Esophagus (tissue), 2 donors: ENCODE results near the gene RER1. TPM values are rescaled to one million over a fixed set of nuclear protein-coding genes. Genes with fewer than 3 reads are reported as not detected.
A peak's percentile ranks its signal among the peaks of the same experiment; 100 is the strongest.

Experiments used
- H3K27ac ChIP-seq, 2 donors: one replicate each; pipeline ENCODE4 v1.5.1; 2013; ENCODE audit warnings: low read depth in 2 of 2, mild to moderate bottlenecking in 2 of 2, inconsistent platforms in 1 of 2, low read length in 1 of 2, moderate library complexity in 1 of 2
- H3K27me3 ChIP-seq, 2 donors: one replicate each; pipeline ENCODE4 v1.6.1; 2013; ENCODE audit warnings: low read length in 2 of 2, control low read depth in 1 of 2, mild to moderate bottlenecking in 1 of 2; ENCODE audit not compliant: insufficient read depth in 2 of 2, control insufficient read depth in 1 of 2
- H3K36me3 ChIP-seq, 2 donors: one replicate each; pipeline ENCODE4 v1.6.1; 2013; ENCODE audit warnings: low read length in 1 of 2; ENCODE audit not compliant: control insufficient read depth in 2 of 2, insufficient read depth in 2 of 2
- H3K4me1 ChIP-seq, 2 donors: one replicate each; pipeline ENCODE4 v1.6.1; 2013; ENCODE audit warnings: low read length in 1 of 2; ENCODE audit not compliant: control insufficient read depth in 2 of 2, insufficient read depth in 2 of 2
- H3K4me3 ChIP-seq, 2 donors: one replicate each; pipeline ENCODE4 v1.5.1; 2013; ENCODE audit warnings: low read length in 2 of 2, mild to moderate bottlenecking in 2 of 2, low read depth in 1 of 2, moderate library complexity in 1 of 2
- H3K9me3 ChIP-seq, 2 donors: one replicate each; pipeline ENCODE4 v1.6.1; 2013; ENCODE audit warnings: mild to moderate bottlenecking in 2 of 2, low read depth in 1 of 2, low read length in 1 of 2, moderate library complexity in 1 of 2; ENCODE audit not compliant: control insufficient read depth in 2 of 2, insufficient read depth in 1 of 2
- WGBS, 2 donors: extraction: QIAGEN DNeasy Blood & Tissue Kit; methylation state at CpG; one replicate each; pipeline ENCODE4 v1.1.7; 2013; 5-methylcytosine and 5-hydroxymethylcytosine counted together
- polyA plus RNA-seq, 2 donors: library from polyadenylated mRNA; stranded (reverse); fragments of 200-250 nt; gene quantifications; one replicate each; pipeline ENCODE4 v1.2.3, GENCODE V29; 2013
- donor health status: healthy with polysubstance abuse.
- donor health status: Bipolar disorder and iron deficiency.

Gene RER1
- polyA plus RNA-seq, 2 donors, result 85.8 to 116 TPM

DNA sequence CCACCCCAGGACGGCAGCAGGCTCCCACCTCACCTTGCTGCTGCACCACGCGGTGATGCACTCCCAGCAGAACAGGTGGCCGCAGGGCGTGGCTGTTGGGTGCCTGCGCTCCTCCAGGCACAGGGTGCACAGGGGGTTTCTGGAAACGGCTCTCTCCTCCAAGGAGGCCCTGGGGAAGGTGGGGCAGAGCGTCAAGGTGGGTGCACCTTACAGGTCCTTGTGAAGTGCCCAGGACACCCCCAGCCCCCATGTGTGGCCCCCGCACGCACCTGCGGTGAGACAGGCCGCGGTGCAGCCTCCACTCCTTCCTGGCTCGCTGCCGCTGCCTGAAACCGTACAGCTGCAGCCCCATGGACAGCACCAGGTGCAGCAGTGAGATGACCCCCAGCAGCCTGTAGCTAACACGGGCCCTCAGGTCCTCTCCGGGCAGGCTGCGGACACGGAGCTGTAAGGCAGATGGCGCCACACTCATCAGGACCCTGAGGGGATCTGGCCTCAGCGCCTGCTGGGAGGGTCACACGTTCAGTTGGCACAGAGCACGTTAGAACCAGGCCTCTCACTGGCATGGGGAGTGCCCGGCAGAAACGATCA lies 14.9 kb downstream of the RER1 start:
- no peak overlapping the region for H3K27ac ChIP-seq
- peaks cover 17 to 64% of the 10 kb centered on the region in 2 donors for H3K36me3 ChIP-seq
- 75 to 80% methylated on average over 26 of the region's 26 CpGs for WGBS, 2 donors
- H3K9me3 ChIP-seq, result no peaks in the 10 kb centered on the region
- no peak overlapping the region for H3K4me3 ChIP-seq
- no peaks in the 10 kb centered on the region for H3K4me1 ChIP-seq
- no peaks in the 10 kb centered on the region for H3K27me3 ChIP-seq

DNA sequence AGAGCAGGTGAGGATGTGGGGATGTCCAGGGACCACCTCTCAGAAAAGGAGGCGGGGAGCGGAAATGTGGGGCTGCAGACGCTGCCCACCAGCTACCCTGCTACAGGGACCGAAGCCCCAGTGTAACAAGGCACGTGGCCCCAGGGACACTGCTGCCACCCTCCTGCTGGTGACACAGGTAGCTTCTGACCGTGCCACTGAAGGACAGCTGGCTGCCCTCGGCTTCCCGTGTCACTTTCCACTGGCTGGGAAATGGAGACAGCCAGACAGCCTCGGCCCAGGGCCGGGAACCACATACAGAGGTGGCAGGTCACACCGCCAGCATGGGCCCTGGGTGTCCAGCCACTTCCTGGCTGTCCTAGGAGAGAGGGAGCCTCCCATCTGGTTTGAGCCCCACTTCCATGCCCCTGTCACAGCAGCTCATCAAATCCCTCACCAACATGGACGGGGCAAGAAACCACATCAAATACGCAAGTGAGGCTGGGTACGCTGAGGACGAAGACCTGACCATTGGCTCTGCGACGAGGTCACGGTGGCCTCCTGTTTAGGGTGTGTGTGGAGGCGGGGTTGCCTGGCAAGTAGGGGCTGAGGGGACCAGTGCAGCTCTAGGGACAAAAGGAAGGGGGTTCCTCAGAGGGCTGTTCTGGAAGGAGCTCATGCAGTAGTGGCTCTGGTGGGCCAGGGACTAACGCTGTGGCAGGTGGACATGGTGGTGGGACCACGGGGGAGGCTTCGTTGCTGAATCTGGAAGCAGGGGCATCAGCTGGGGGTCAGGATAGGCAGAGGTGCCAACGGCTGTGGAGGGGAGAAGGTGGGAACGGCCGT lies 15.7 kb downstream of the RER1 start:
- H3K27me3 ChIP-seq, result no peaks in the 10 kb centered on the region

DNA sequence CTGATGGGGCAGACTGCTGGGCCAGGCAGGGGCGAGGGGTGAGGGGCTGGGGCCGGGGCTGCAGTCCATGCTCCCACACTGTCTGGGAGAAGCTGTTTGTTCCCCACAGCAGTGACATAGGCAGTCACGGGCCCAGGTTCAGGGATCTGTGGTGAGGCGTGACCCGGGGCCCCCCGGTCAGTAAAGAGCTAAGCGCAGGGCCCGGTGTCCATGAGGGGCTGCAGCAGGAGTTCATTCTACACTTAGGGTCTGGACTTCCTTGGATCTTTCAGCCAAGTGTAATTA lies 16.3 kb downstream of the RER1 start:
- no peak overlapping the region for H3K4me3 ChIP-seq
- no peak overlapping the region for H3K27ac ChIP-seq
- no peaks in the 10 kb centered on the region for H3K4me1 ChIP-seq
- 94 to 95% methylated on average over 6 to 8 of the region's 8 CpGs for WGBS, 2 donors
- H3K36me3 ChIP-seq, result peaks cover 6 to 50% of the 10 kb centered on the region in 2 donors
- no peaks in the 10 kb centered on the region for H3K27me3 ChIP-seq
- no peaks in the 10 kb centered on the region for H3K9me3 ChIP-seq

More for the DNA sequence above, 15.7 kb downstream of the RER1 start:
- Histone ChIP-seq H3K4me3 (no peak overlapping the region), H3K4me1 (no peaks in the 10 kb centered on the region), H3K36me3 (peaks cover 11 to 56% of the 10 kb centered on the region in 2 donors), H3K27ac (no peak overlapping the region), H3K9me3 (no peaks in the 10 kb centered on the region)
- WGBS, 2 donors, result 83 to 86% methylated on average over 24 to 25 of the region's 25 CpGs

DNA sequence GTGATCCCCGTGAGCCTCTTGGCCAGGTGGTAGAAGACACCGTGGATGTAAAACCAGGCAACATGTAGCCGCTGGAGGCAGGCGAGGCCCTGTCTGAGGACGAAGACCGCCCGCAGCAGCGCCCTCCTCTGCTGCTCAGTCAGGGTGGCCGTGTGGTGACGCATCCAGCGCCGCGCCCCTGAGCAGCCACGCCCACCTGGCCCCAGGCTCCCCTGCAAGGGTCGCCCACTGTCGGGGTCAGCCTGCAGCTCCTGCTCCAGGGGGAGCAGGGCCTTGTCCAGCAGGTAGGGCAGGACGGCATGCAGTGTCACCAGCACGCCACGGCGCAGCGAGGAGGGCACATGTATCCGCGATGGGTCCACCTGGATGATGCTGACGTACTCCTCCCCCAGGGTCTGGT lies 16.8 kb downstream of the RER1 start:
- no peaks in the 10 kb centered on the region for H3K27me3 ChIP-seq
- H3K36me3 ChIP-seq, result peaks cover 4 to 47% of the 10 kb centered on the region in 2 donors
- H3K4me3 ChIP-seq, result no peak overlapping the region
- WGBS, 2 donors, result 88 to 94% methylated on average over 20 to 24 of the region's 24 CpGs
- H3K9me3 ChIP-seq, result no peaks in the 10 kb centered on the region
- no peak overlapping the region for H3K27ac ChIP-seq
- peaks cover 0 to 4% of the 10 kb centered on the region in 2 donors for H3K4me1 ChIP-seq

DNA sequence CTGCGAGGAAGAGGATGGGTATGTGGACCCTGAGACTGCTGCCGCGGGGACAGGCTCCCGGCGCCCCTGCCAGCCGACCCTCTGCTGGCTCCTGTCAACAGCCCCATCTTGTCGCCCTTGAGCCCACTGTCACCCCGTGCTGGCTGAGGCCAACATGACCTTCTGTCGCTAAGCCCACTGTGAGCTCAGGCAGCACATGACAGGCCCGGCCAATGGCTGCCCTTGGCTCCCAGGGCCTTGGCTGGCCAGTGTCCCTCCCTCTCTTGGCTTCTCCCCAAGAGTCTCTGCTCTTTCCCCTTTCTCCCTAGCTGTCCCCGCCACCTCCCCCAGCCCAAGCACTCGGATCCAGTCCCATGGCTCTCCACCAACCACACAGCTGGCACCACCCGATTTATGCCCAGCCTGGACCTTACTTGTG lies 17.2 kb downstream of the RER1 start:
- peaks cover 4 to 44% of the 10 kb centered on the region in 2 donors for H3K36me3 ChIP-seq
- H3K27me3 ChIP-seq, result no peaks in the 10 kb centered on the region
- WGBS, 2 donors, result 86% methylated on average over 13 of the region's 13 CpGs
- H3K27ac ChIP-seq, result no peak overlapping the region
- H3K4me1 ChIP-seq, result peaks cover 0 to 7% of the 10 kb centered on the region in 2 donors
- no peak overlapping the region for H3K4me3 ChIP-seq
- H3K9me3 ChIP-seq, result no peaks in the 10 kb centered on the region

DNA sequence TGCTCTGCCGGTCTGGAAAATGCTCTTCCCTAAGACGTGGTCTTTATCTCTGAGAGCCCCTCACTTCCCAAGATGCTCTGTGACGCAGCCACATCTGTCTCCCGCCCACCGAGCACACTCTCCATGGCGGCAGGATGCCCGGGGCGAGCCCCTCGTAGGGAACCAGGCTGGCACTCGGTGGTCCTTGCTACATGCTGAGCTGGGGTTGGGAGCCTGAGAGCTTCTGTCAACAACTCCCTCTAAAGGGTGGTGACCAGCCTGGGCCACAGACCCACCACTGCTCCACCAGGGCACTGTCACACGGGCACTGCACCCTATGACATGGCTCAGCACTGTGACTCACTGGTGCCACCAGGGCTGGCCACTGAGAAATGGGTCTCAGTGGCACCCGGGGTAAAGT lies 18.1 kb downstream of the RER1 start:
- Histone ChIP-seq H3K27ac (no peak overlapping the region), H3K36me3 (peaks cover 4 to 35% of the 10 kb centered on the region in 2 donors), H3K4me3 (no peak overlapping the region), H3K27me3 (no peaks in the 10 kb centered on the region), H3K4me1 (peaks cover 2 to 11% of the 10 kb centered on the region in 2 donors), H3K9me3 (no peaks in the 10 kb centered on the region)
- 90 to 91% methylated on average over 12 of the region's 12 CpGs for WGBS, 2 donors

DNA sequence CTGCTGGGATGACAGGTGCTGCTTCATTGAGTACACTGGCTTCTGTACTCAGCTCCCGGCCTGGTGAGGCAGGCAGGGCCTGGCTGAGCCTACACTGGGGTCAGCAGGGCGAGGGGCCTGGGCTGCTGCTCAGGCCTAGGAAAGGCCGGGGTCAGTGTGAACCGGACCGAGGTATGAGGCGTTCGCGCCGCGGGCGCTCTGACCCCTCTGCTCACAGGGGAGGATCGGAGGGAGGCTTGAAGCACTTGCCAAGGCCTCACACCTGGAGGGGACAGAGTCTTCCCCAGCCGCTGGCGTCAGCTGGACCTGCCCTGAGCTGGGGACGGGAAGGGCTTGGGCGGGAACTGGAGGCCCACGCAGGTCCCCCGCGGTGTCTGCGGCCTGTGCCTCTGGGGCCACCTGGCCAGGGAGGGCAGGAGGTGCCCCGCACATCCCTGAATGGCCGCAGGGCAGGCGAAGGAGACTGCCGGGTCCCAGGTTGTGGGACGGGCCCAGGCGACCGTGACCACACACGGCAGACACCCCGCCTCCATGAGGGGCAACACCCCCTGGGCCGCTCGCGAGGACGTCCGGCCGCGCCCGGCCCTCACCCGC lies 20.3 kb downstream of the RER1 start:
- peak overlapping the region; percentile 90 to 94 for H3K4me3 ChIP-seq
- WGBS, 2 donors, result 5 to 6% methylated on average over 32 to 38 of the region's 38 CpGs
- H3K27me3 ChIP-seq, result no peaks in the 10 kb centered on the region
- no peaks in the 10 kb centered on the region for H3K9me3 ChIP-seq
- H3K27ac ChIP-seq, result peak overlapping the region; percentile 64 to 82
- peaks cover 0 to 15% of the 10 kb centered on the region in 2 donors for H3K36me3 ChIP-seq
- peaks cover 5 to 25% of the 10 kb centered on the region in 2 donors for H3K4me1 ChIP-seq

DNA sequence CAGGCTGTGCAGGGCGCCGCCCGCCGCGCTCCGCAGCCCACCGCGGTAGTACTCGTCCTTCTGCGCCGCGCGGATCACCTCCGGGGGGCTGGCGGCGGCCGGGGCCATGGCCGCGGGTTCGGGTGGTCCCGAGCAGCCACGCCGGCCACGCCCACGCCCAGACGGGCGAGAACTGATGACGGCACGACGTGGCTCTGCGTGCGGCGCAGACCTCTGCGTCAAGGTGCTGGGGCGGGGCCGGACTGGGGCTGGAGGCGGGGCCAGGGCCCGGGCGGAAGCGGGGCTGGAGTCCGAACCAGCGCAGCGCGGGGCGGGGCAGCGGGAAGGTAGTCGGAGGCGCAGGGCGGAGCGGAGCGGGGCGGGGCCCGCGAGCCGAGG lies 20.7 kb downstream of the RER1 start, which contains the start of gene PEX10:
Gene PEX10 (minus strand): TSS at position 170 of the 378 bp plus-strand sequence. CDS start 62 bp downstream, at position 108.
- H3K27me3 ChIP-seq, result no peaks in the 10 kb centered on the region
- peaks cover 6 to 26% of the 10 kb centered on the region in 2 donors for H3K4me1 ChIP-seq
- peak within 1 kb of the TSS; percentile 90 to 94 for H3K4me3 ChIP-seq
- no peaks in the 10 kb centered on the region for H3K9me3 ChIP-seq
- H3K27ac ChIP-seq, result peak within 1 kb of the TSS; percentile 87 to 94
- 1 to 2% methylated on average over 37 to 55 of the region's 55 CpGs for WGBS, 2 donors
- peaks cover 0 to 12% of the 10 kb centered on the region in 2 donors for H3K36me3 ChIP-seq

DNA sequence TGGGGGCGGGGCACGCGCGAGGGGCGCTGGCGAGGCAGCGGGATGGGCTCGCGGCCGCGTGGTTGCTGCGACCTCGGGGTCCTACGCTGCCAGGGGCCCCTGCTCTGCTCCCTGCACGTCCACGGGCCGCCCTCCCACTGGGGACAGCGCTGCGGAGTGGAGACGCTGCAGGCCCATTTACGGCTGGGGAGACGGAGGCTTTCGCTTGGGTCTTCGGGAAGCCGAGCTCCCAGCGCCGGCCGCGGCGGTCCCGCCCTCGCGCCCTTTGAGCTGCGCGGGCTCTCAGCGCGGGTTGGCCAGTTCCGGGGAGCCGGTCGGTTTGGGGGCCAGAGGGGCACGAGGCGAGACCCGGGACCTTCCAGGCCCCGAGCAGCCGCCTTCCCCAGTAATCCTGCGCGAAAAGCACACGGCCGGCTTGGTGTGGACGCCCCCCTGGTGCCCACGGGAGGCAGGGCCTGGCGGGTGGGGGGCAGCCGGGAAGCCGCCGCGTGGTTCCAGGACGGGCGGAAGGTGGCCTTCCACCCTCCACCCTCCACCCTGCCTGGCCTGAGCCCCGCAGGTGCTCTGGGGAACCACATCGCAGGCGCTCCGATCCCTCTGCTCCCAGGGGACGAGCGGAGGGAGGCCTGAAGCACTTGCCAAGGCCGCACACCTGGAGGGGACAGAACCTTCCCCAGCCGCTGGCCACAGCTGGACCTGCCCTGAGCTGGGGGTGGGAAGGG lies 21.3 kb downstream of the RER1 start:
- Histone ChIP-seq H3K4me3 (peak overlapping the region; percentile 90 to 94), H3K9me3 (no peaks in the 10 kb centered on the region), H3K36me3 (peaks cover 0 to 12% of the 10 kb centered on the region in 2 donors), H3K27me3 (no peaks in the 10 kb centered on the region), H3K27ac (peak overlapping the region; percentile 87 to 94), H3K4me1 (peaks cover 9 to 26% of the 10 kb centered on the region in 2 donors)
- 1% methylated on average over 39 to 66 of the region's 66 CpGs for WGBS, 2 donors
